Gastroesophageal sphincter (tissue), 4 donors: ENCODE measurements around the gene ACTL6A. TPM values are rescaled to one million over a fixed set of nuclear protein-coding genes. Genes with fewer than 3 reads are reported as not detected.
A peak's percentile ranks its signal among the peaks of the same experiment; 100 is the strongest.

Experiments used
- ATAC-seq: fragments of 150-250 bp; one replicate; pipeline ENCODE4 v1.9.1; 2016; ENCODE audit warnings: mild to moderate bottlenecking, moderate library complexity
- H3K27ac ChIP-seq, 4 donors: fragments of 200-600 bp; sonication (generic) in 3 of 4; 1 replicate in 3 of 4; 2 replicates in 1 of 4; pipeline ENCODE4 v1.5.1; 2016 to 2019
- H3K27me3 ChIP-seq: fragments of 200-600 bp; sonication (generic); one replicate; pipeline ENCODE4 v1.5.1; 2019
- H3K36me3 ChIP-seq, 2 donors: fragments of 200-600 bp; sonication (generic); one replicate each; pipeline ENCODE4 v1.5.1; 2019; ENCODE audit warnings: control low read depth in 1 of 2
- H3K4me1 ChIP-seq, 3 donors: fragments of 200-600 bp; sonication (generic); 1 replicate in 2 of 3; 2 replicates in 1 of 3; pipeline ENCODE4 v1.5.1; 2016 to 2019; ENCODE audit warnings: control low read depth in 2 of 3
- H3K4me3 ChIP-seq, 2 donors: fragments of 200-600 bp; sonication (generic); one replicate each; pipeline ENCODE4 v1.5.1; 2019; ENCODE audit warnings: mild to moderate bottlenecking in 1 of 2, moderate library complexity in 1 of 2
- H3K9me3 ChIP-seq, 3 donors: fragments of 200-600 bp; sonication (generic); one replicate each; pipeline ENCODE4 v1.5.1; 2017 to 2019; ENCODE audit warnings: control low read depth in 2 of 3
- CTCF ChIP-seq, 4 experiments: fragments of 200-600 bp in 2 of 4; fragments of 450-650 bp in 2 of 4; sonication (generic) in 1 of 4; IDR thresholded peaks; one replicate each; pipeline ENCODE4 v1.5.1; 2017 to 2019; ENCODE audit warnings: antibody characterized with exemption in 4 of 4, mild to moderate bottlenecking in 2 of 4, moderate library complexity in 2 of 4
- EP300 ChIP-seq: sonication (generic); formaldehyde crosslinking; IDR thresholded peaks from one replicate; pipeline ENCODE4 v1.6.1; 2017; ENCODE audit warnings: antibody characterized with exemption, mild to moderate bottlenecking
- POLR2A ChIP-seq, 2 donors: fragments of 450-650 bp; IDR thresholded peaks; one replicate each; pipeline ENCODE4 v1.6.1; 2017; ENCODE audit warnings: antibody characterized with exemption in 2 of 2, mild to moderate bottlenecking in 2 of 2, moderate library complexity in 1 of 2
- POLR2AphosphoS5 ChIP-seq: sonication (generic); formaldehyde crosslinking; IDR thresholded peaks from one replicate; pipeline ENCODE4 v1.6.1; 2017; ENCODE audit warnings: antibody characterized with exemption
- WGBS, 2 donors: methylation state at CpG; one replicate each; pipeline ENCODE4 v1.1.5; 2018; ENCODE audit warnings: low coverage in 1 of 2; 5-methylcytosine and 5-hydroxymethylcytosine counted together
- total RNA-seq, 4 donors: library from RNA; depleted of rRNA; stranded (reverse); fragments of >200 nt; gene quantifications; one replicate each; pipeline ENCODE4 v1.1.0, GENCODE V29; 2016

ACTL6A gene
- total RNA-seq, 4 donors from 2014 or later: 26.1 to 33.5 (median 29.9) TPM

GRCh38 chr3:179541596-179541995 is 21.1 kb upstream of the ACTL6A start:
- H3K9me3 ChIP-seq: no peaks in the 10 kb centered on the region
- H3K4me1 ChIP-seq: peaks cover 0 to 4% (median 0%) of the 10 kb centered on the region in 3 donors
- no peak for ATAC-seq
- no peak for TF ChIP-seq POLR2A (IDR thresholded peaks at IDR 0.05)
- no peak for TF ChIP-seq POLR2AphosphoS5
- TF ChIP-seq EP300: no peak
- no peak for TF ChIP-seq CTCF (IDR thresholded peaks at IDR 0.05)
- H3K36me3 ChIP-seq: no peaks in the 10 kb centered on the region
- H3K27ac ChIP-seq: no peak overlapping the region
- WGBS, 2 donors: 100% methylated on average over 1 of the region's 1 CpG; no CpG with 5 or more reads in 1 of the 2 donors
- no peaks in the 10 kb centered on the region for H3K27me3 ChIP-seq
- no peak overlapping the region for H3K4me3 ChIP-seq

- ATAC-seq: no peak
- Histone ChIP-seq H3K4me1 (no peaks in the 10 kb centered on the region), H3K27me3 (no peaks in the 10 kb centered on the region), H3K9me3 (no peaks in the 10 kb centered on the region), H3K36me3 (no peaks in the 10 kb centered on the region), H3K27ac (no peak overlapping the region), H3K4me3 (no peak overlapping the region)
- TF ChIP-seq POLR2AphosphoS5: no peak
- no peak for TF ChIP-seq CTCF (IDR thresholded peaks at IDR 0.05)
- no peak for TF ChIP-seq EP300
- TF ChIP-seq POLR2A (IDR thresholded peaks at IDR 0.05): no peak
These were observed 20.4 kb upstream of the ACTL6A start for GRCh38 chr3:179542375-179542774.

GRCh38 chr3:179544981-179545645 is 17.6 kb upstream of the ACTL6A start:
- Histone ChIP-seq H3K4me1 (no peaks in the 10 kb centered on the region), H3K27ac (no peak overlapping the region), H3K36me3 (no peaks in the 10 kb centered on the region), H3K9me3 (no peaks in the 10 kb centered on the region), H3K27me3 (no peaks in the 10 kb centered on the region), H3K4me3 (no peak overlapping the region)
- WGBS, 2 donors: 48 to 50% methylated on average over 1 to 2 of the region's 2 CpGs
- TF ChIP-seq CTCF (IDR thresholded peaks at IDR 0.05) (no peak), POLR2AphosphoS5 (no peak), POLR2A (IDR thresholded peaks at IDR 0.05) (no peak), EP300 (no peak)
- no peak for ATAC-seq

GRCh38 chr3:179546814-179547241 is 15.9 kb upstream of the ACTL6A start:
- Histone ChIP-seq H3K4me1 (peaks cover 0 to 12% (median 6%) of the 10 kb centered on the region in 3 donors), H3K9me3 (no peaks in the 10 kb centered on the region), H3K4me3 (no peak overlapping the region), H3K27me3 (no peaks in the 10 kb centered on the region), H3K36me3 (no peaks in the 10 kb centered on the region), H3K27ac (no peak overlapping the region)
- TF ChIP-seq CTCF (IDR thresholded peaks at IDR 0.05) (no peak), POLR2A (IDR thresholded peaks at IDR 0.05) (no peak), POLR2AphosphoS5 (no peak), EP300 (no peak)
- no CpG with 5 or more reads among the region's 2 CpGs for WGBS, 2 donors
- ATAC-seq: no peak

GRCh38 chr3:179551349-179552105 is 11.2 kb upstream of the ACTL6A start:
- 15 to 28% methylated on average over 2 to 4 of the region's 4 CpGs for WGBS, 2 donors
- Histone ChIP-seq H3K4me3 (no peak overlapping the region), H3K27me3 (no peaks in the 10 kb centered on the region), H3K9me3 (no peaks in the 10 kb centered on the region), H3K36me3 (no peaks in the 10 kb centered on the region), H3K4me1 (peaks cover 0 to 15% (median 6%) of the 10 kb centered on the region in 3 donors), H3K27ac (peak overlapping the region in 2 of 4 donors; percentile 7 to 39)
- ATAC-seq: no peak
- TF ChIP-seq CTCF (IDR thresholded peaks at IDR 0.05) (no peak), EP300 (no peak), POLR2AphosphoS5 (no peak), POLR2A (IDR thresholded peaks at IDR 0.05) (no peak)
